ENCODE measurements around the gene EHBP1L1. TPM values are rescaled to one million over a fixed set of nuclear protein-coding genes. Genes with fewer than 3 reads are reported as not detected.

The EHBP1L1 gene
- polyA plus RNA-seq, 3 donors: 9.7 to 70.4 (median 48.5) TPM

- no peak overlapping the region for H3K27ac ChIP-seq (ENCODE audit: low read depth, low read length)
- 57 to 87% (median 81%) methylated on average over 47 to 51 of the region's 51 CpGs for WGBS, 3 donors
Measured at GRCh38 chr11:65585396-65586246, 9.8 kb downstream of the EHBP1L1 start.

GRCh38 chr11:65586247-65586630, 10.4 kb downstream of the EHBP1L1 start:
- no peak overlapping the region for H3K27ac ChIP-seq (ENCODE audit: low read depth, low read length)
- 74 to 95% (median 79%) methylated on average over 4 of the region's 4 CpGs for WGBS, 3 donors

- H3K27ac ChIP-seq (ENCODE audit: low read depth, low read length): no peak overlapping the region
- WGBS, 3 donors: 57 to 77% (median 66%) methylated on average over 2 of the region's 2 CpGs
Measured at GRCh38 chr11:65586676-65587075, 10.8 kb downstream of the EHBP1L1 start.

- WGBS, 3 donors: 44 to 54% (median 48%) methylated on average over 13 of the region's 13 CpGs
- no peak overlapping the region for H3K27ac ChIP-seq (ENCODE audit: low read depth, low read length)
Measured at GRCh38 chr11:65588199-65589054, 12.6 kb downstream of the EHBP1L1 start.

- 70 to 77% (median 73%) methylated on average over 8 to 9 of the region's 9 CpGs for WGBS, 3 donors
- no peak overlapping the region for H3K27ac ChIP-seq (ENCODE audit: low read depth, low read length)
Measured at GRCh38 chr11:65589444-65590239, 13.8 kb downstream of the EHBP1L1 start.

- H3K27ac ChIP-seq (ENCODE audit: low read depth, low read length): no peak overlapping the region
- WGBS, 3 donors: 50 to 70% (median 70%) methylated on average over 8 of the region's 8 CpGs
Measured at GRCh38 chr11:65590240-65590738, 14.4 kb downstream of the EHBP1L1 start.

GRCh38 chr11:65591939-65592857, 16.3 kb downstream of the EHBP1L1 start:
- H3K27ac ChIP-seq (ENCODE audit: low read depth, low read length): no peak overlapping the region
- WGBS, 3 donors: 23 to 70% (median 63%) methylated on average over 72 to 106 of the region's 106 CpGs

GRCh38 chr11:65592858-65593517, 17.1 kb downstream of the EHBP1L1 start:
- no peak overlapping the region for H3K27ac ChIP-seq (ENCODE audit: low read depth, low read length)
- WGBS, 3 donors: 78 to 89% (median 85%) methylated on average over 22 of the region's 22 CpGs

- WGBS, 3 donors: 80 to 84% (median 83%) methylated on average over 26 of the region's 26 CpGs
- H3K27ac ChIP-seq (ENCODE audit: low read depth, low read length): no peak overlapping the region
Measured at GRCh38 chr11:65593518-65594414, 17.9 kb downstream of the EHBP1L1 start.

GRCh38 chr11:65595131-65595530, 19.3 kb downstream of the EHBP1L1 start:
- WGBS, 3 donors: 75 to 82% (median 81%) methylated on average over 3 of the region's 3 CpGs
- no peak overlapping the region for H3K27ac ChIP-seq (ENCODE audit: low read depth, low read length)

- H3K27ac ChIP-seq (ENCODE audit: low read depth, low read length): no peak within 1 kb of the TSS
- 70 to 76% (median 71%) methylated on average over 12 of the region's 12 CpGs for WGBS, 3 donors
Measured at GRCh38 chr11:65595543-65596281, 19.9 kb downstream of the EHBP1L1 start, which contains the start of gene KCNK7. TSS of gene KCNK7 (minus strand) at chr11:65595800. CDS start at chr11:65595772, 28 bp downstream.

- WGBS, 3 donors: 80 to 81% (median 81%) methylated on average over 6 of the region's 6 CpGs
- H3K27ac ChIP-seq (ENCODE audit: low read depth, low read length): no peak overlapping the region
Measured at GRCh38 chr11:65596520-65596919, 20.7 kb downstream of the EHBP1L1 start.

GRCh38 chr11:65598258-65598699, 22.4 kb downstream of the EHBP1L1 start:
- no peak overlapping the region for H3K27ac ChIP-seq (ENCODE audit: low read depth, low read length)
- 84 to 94% (median 92%) methylated on average over 15 to 16 of the region's 16 CpGs for WGBS, 3 donors

GRCh38 chr11:65599216-65599954, 23.5 kb downstream of the EHBP1L1 start:
- H3K27ac ChIP-seq (ENCODE audit: low read depth, low read length): no peak overlapping the region
- 87 to 90% (median 88%) methylated on average over 29 to 49 of the region's 49 CpGs for WGBS, 3 donors

GRCh38 chr11:65599955-65600246, 24.0 kb downstream of the EHBP1L1 start:
- H3K27ac ChIP-seq (ENCODE audit: low read depth, low read length): no peak overlapping the region
- 94 to 100% (median 98%) methylated on average over 5 to 6 of the region's 6 CpGs for WGBS, 3 donors

Data from adipose tissue (tissue), 3 donors.